ENCODE data around the gene PPIH.

DNA sequence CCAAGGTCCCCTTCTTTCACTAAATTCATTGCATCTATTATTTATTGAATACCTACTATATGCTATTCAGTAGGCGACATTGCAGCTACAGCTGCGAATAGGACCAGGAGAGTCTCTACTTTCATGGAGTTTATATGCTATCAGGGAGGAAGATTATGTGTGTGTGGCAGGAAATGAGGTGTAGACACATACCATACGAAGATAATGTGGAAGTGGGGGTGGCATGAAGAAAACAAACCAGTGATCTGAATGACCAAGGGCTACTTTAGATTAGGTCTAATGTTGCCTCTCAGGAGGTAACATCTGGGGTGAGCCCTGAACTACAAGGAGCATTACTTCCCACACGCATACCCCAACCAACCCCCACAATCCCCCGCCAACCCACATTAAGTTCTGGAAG, 1.0 kb upstream of the PPIH start:
- TF ChIP-seq, protein P1, sequence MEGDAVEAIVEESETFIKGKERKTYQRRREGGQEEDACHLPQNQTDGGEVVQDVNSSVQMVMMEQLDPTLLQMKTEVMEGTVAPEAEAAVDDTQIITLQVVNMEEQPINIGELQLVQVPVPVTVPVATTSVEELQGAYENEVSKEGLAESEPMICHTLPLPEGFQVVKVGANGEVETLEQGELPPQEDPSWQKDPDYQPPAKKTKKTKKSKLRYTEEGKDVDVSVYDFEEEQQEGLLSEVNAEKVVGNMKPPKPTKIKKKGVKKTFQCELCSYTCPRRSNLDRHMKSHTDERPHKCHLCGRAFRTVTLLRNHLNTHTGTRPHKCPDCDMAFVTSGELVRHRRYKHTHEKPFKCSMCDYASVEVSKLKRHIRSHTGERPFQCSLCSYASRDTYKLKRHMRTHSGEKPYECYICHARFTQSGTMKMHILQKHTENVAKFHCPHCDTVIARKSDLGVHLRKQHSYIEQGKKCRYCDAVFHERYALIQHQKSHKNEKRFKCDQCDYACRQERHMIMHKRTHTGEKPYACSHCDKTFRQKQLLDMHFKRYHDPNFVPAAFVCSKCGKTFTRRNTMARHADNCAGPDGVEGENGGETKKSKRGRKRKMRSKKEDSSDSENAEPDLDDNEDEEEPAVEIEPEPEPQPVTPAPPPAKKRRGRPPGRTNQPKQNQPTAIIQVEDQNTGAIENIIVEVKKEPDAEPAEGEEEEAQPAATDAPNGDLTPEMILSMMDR (IDR thresholded peaks at IDR 0.05; ENCODE audit: insufficient read depth, low read length, poor library complexity, severe bottlenecking): no peak
- no peak for TF ChIP-seq EZH2phosphoT487 (conservative IDR thresholded peaks at IDR 0.05; ENCODE audit: low read length)

Measured in SU-DHL-6 (cell line).